Endodermal cell (in vitro differentiated cells): Measurements from ENCODE around the gene CPA3. TPM values are rescaled to one million over a fixed set of nuclear protein-coding genes. Genes with fewer than 3 reads are reported as not detected.

ENCODE experiments used
- DNase-seq: peaks from one replicate; pipeline ENCODE4 v3.0.0-alpha.2; 2017
- H3K27ac ChIP-seq: 2 replicates; pipeline ENCODE4 v1.5.1; 2013; ENCODE audit warnings: mild to moderate bottlenecking, low read depth, low read length, moderate library complexity
- H3K27me3 ChIP-seq: 2 replicates; pipeline ENCODE4 v1.6.1; 2013; ENCODE audit warnings: mild to moderate bottlenecking, low read length, moderate library complexity; ENCODE audit not compliant: insufficient read depth, control insufficient read depth, poor library complexity, severe bottlenecking
- H3K36me3 ChIP-seq: 2 replicates; pipeline ENCODE4 v1.7.0; 2013; ENCODE audit warnings: mild to moderate bottlenecking, low read length, moderate library complexity; ENCODE audit not compliant: control insufficient read depth, insufficient read depth
- H3K4me1 ChIP-seq: one replicate; pipeline ENCODE4 v1.7.0; 2013; ENCODE audit warnings: low read length; ENCODE audit not compliant: control insufficient read depth, insufficient read depth
- H3K4me3 ChIP-seq: 2 replicates; pipeline ENCODE4 v1.5.1; 2013; ENCODE audit warnings: mild to moderate bottlenecking, low read length, moderate library complexity
- H3K9ac ChIP-seq: 2 replicates; pipeline ENCODE4 v1.6.1; 2013; ENCODE audit warnings: mild to moderate bottlenecking, low read length, moderate library complexity; ENCODE audit not compliant: poor library complexity, severe bottlenecking; ENCODE audit errors: extremely low read depth
- H3K9me3 ChIP-seq: 2 replicates; pipeline ENCODE4 v1.6.1; 2013; ENCODE audit warnings: mild to moderate bottlenecking, low read length, moderate library complexity; ENCODE audit not compliant: control insufficient read depth
- H3K27ac Mint-ChIP-seq: 2 replicates; pipeline ENCODE4 v1.8.0; 2020; ENCODE audit warnings: mixed read lengths
- H3K27me3 Mint-ChIP-seq: 2 replicates; pipeline ENCODE4 v1.8.0; 2021; ENCODE audit warnings: mild to moderate bottlenecking, mixed read lengths; ENCODE audit not compliant: insufficient read depth
- H3K36me3 Mint-ChIP-seq: 2 replicates; pipeline ENCODE4 v1.8.0; 2020; ENCODE audit warnings: low read depth, mixed read lengths
- H3K4me1 Mint-ChIP-seq: 2 replicates; pipeline ENCODE4 v1.8.0; 2020; ENCODE audit warnings: mixed read lengths
- H3K4me3 Mint-ChIP-seq: 2 replicates; pipeline ENCODE4 v1.8.0; 2020; ENCODE audit warnings: mild to moderate bottlenecking, moderate library complexity, mixed read lengths
- H3K9me3 Mint-ChIP-seq: 2 replicates; pipeline ENCODE4 v1.8.0; 2020; ENCODE audit warnings: mild to moderate bottlenecking, mixed read lengths
- CTCF ChIP-seq: fragments of 200-600 bp; sonication (generic); conservative IDR thresholded peaks from 2 replicates; pipeline ENCODE4 v1.5.0; 2021; ENCODE audit warnings: antibody characterized with exemption, mild to moderate bottlenecking
- WGBS, 2 experiments: methylation state at CpG; one replicate each; pipeline versions ENCODE4 v1.1.5 to v1.1.7; 2013; ENCODE audit warnings: missing lambda C conversion rate in 2 of 2, mixed read lengths in 1 of 2; ENCODE audit not compliant: insufficient coverage in 1 of 2, insufficient read length in 1 of 2; 5-methylcytosine and 5-hydroxymethylcytosine counted together
- total RNA-seq, 2 donors: library from RNA; stranded (reverse); fragmentation: NEBNext Ultra II Directional in 1 of 2; extraction: Animal tissue kit (Norgen Biotek cat#: 25700) in 1 of 2; gene quantifications; 2 replicates in 1 of 2; 3 replicates in 1 of 2; pipeline ENCODE4 v1.2.1, GENCODE V29; 2021

CPA3 gene
- total RNA-seq, 2 donors from 2014 or later: not detected

GRCh38 chr3:148884261-148884660 lies 19.2 kb downstream of the CPA3 start:
- Histone ChIP-seq H3K4me1 (no peaks in the 10 kb centered on the region), H3K27ac (no peak overlapping the region), H3K27me3 (no peaks in the 10 kb centered on the region), H3K36me3 (no peaks in the 10 kb centered on the region), H3K9ac (no peak overlapping the region), H3K4me3 (no peak overlapping the region), H3K9me3 (no peaks in the 10 kb centered on the region)
- Mint-ChIP-seq H3K4me1 (no peaks in the 10 kb centered on the region), H3K27ac (no peak overlapping the region), H3K27me3 (no peaks in the 10 kb centered on the region), H3K36me3 (no peaks in the 10 kb centered on the region), H3K4me3 (no peak overlapping the region), H3K9me3 (no peaks in the 10 kb centered on the region)
- no peak for DNase-seq
- TF ChIP-seq CTCF: no peak

DNA sequence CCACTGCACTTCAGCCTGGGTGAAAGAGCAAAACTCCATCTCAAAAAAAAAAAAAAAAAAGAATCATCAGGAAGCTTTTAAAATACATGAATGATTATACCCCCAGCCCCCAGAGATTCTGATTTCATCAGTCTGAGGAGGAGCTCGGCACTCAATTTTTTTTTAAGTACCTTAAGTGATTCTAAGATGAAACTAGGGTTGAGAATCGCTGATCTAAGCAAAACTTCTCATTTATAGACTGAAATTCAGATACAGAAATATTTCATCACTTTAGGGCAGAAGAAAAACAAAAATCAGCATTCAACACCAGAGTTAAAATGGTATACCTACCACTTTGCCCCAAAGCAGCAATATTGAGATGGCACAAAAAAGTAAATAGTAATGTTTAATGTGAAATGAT lies 24.7 kb downstream of the CPA3 start:
- H3K4me1 ChIP-seq: no peaks in the 10 kb centered on the region
- Mint-ChIP-seq H3K4me1 (no peaks in the 10 kb centered on the region), H3K27ac (no peak overlapping the region), H3K36me3 (no peaks in the 10 kb centered on the region), H3K9me3 (no peaks in the 10 kb centered on the region), H3K27me3 (no peaks in the 10 kb centered on the region), H3K4me3 (no peak overlapping the region)
- no peak overlapping the region for H3K9ac ChIP-seq
- no peak for DNase-seq
- 87% methylated on average over 2 of the region's 2 CpGs; no CpG with 5 or more reads in 1 of the 2 experiments for WGBS, 2 experiments
- TF ChIP-seq CTCF: no peak
- H3K36me3 ChIP-seq: no peaks in the 10 kb centered on the region
- H3K4me3 ChIP-seq: no peak overlapping the region
- H3K27me3 ChIP-seq: no peaks in the 10 kb centered on the region
- no peaks in the 10 kb centered on the region for H3K9me3 ChIP-seq
- H3K27ac ChIP-seq: no peak overlapping the region

- DNase-seq: no peak
These were observed 31.0 kb downstream of the CPA3 start for GRCh38 chr3:148896062-148896461.

More at GRCh38 chr3:148896062-148896461, 31.0 kb downstream of the CPA3 start:
- H3K27ac Mint-ChIP-seq: no peak overlapping the region
- no peaks in the 10 kb centered on the region for H3K36me3 Mint-ChIP-seq
- no peak overlapping the region for H3K27ac ChIP-seq
- no peak overlapping the region for H3K4me3 ChIP-seq
- H3K9ac ChIP-seq: no peak overlapping the region
- H3K27me3 Mint-ChIP-seq: no peaks in the 10 kb centered on the region
- H3K9me3 ChIP-seq: no peaks in the 10 kb centered on the region
- no peaks in the 10 kb centered on the region for H3K4me1 ChIP-seq
- H3K36me3 ChIP-seq: no peaks in the 10 kb centered on the region
- 79 to 80% methylated on average over 2 to 3 of the region's 3 CpGs for WGBS, 2 experiments
- no peaks in the 10 kb centered on the region for H3K4me1 Mint-ChIP-seq
- no peaks in the 10 kb centered on the region for H3K9me3 Mint-ChIP-seq
- no peak for TF ChIP-seq CTCF
- no peak overlapping the region for H3K4me3 Mint-ChIP-seq
- no peaks in the 10 kb centered on the region for H3K27me3 ChIP-seq
